Measurements from ENCODE around the gene LAYN. TPM values are rescaled to one million over a fixed set of nuclear protein-coding genes. Genes with fewer than 3 reads are reported as not detected.

Gene LAYN
- total and polyA plus RNA-seq, 9 of the 15 experiments (the other 6 are each of a cell fraction or from before 2014, with no cell fraction given): not detected

DNA sequence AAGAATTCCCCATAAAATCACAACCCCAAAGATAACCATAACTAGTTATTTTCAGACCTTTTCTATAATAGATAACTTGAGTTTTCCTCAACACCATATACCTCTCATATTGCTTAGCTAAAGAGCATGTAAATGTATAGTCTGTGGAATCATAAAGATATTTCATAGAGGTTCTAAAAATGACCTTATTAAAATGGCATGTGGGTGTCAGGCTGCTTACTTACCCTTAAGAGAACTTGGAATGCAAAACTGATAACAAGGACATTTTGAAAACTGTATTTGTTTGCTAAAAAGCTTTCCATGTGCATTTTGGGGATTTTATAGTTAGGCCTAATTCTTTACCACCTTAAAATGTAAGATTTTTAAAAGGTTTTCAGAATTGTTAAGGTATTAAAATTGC is 66.5 kb downstream of the LAYN start (continued):
- TF ChIP-seq, protein P1, sequence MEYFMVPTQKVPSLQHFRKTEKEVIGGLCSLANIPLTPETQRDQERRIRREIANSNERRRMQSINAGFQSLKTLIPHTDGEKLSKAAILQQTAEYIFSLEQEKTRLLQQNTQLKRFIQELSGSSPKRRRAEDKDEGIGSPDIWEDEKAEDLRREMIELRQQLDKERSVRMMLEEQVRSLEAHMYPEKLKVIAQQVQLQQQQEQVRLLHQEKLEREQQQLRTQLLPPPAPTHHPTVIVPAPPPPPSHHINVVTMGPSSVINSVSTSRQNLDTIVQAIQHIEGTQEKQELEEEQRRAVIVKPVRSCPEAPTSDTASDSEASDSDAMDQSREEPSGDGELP (CRISPR knock-in tag; IDR thresholded peaks at IDR 0.05; ENCODE audit: borderline replicate concordance): no peak
- no peak for TF ChIP-seq NRF1 (conservative IDR thresholded peaks at IDR 0.05 in 1 of 2, IDR thresholded peaks at IDR 0.05 in 1 of 2)
- TF ChIP-seq SIN3B (IDR thresholded peaks at IDR 0.05; ENCODE audit: low read depth): no peak
- TF ChIP-seq, protein P2, sequence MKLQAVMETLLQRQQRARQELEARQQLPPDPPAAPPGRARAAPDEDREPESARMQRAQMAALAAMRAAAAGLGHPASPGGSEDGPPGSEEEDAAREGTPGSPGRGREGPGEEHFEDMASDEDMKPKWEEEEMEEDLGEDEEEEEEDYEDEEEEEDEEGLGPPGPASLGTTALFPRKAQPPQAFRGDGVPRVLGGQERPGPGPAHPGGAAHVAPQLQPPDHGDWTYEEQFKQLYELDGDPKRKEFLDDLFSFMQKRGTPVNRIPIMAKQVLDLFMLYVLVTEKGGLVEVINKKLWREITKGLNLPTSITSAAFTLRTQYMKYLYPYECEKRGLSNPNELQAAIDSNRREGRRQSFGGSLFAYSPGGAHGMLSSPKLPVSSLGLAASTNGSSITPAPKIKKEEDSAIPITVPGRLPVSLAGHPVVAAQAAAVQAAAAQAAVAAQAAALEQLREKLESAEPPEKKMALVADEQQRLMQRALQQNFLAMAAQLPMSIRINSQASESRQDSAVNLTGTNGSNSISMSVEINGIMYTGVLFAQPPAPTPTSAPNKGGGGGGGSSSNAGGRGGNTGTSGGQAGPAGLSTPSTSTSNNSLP (IDR thresholded peaks at IDR 0.05; ENCODE audit: borderline replicate concordance, low read depth, low read length): no peak
- no peak for TF ChIP-seq ZFP36 (IDR thresholded peaks at IDR 0.05; ENCODE audit: low read depth, low read length, partially characterized antibody)
- TF ChIP-seq EGR1 (conservative IDR thresholded peaks at IDR 0.05): no peak
- no peak for TF ChIP-seq ZKSCAN8 (CRISPR knock-in tag; IDR thresholded peaks at IDR 0.05)
- TF ChIP-seq ZNF165 (CRISPR knock-in tag; IDR thresholded peaks at IDR 0.05; ENCODE audit: borderline replicate concordance): no peak

DNA sequence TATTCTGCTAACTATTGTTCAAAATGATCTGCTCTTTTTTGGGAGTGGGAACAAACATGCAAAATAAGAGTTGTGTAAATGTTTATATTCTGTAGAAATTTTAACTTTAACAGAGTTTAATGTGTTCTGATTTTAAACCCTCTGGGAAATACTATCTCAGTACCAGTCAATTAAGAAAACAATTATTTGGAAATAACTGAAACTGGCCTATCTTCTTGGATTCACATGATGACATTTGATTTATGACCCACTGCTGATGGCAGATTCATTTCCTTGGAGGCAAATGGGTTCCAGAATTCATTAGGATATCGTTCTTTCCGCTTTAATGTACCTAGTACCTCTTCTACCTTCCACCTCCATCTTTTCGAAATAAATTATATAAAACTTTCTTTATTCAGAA is 67.2 kb downstream of the LAYN start:
- H3K79me2 ChIP-seq (ENCODE audit: control insufficient read depth, insufficient read depth, low read length): peaks cover 48% of the 10 kb centered on the region
- CTCF ChIA-PET (ENCODE audit: low intra/inter-chr PET ratio): no interaction called here
- TF ChIP-seq RFX7 (CRISPR knock-in tag; IDR thresholded peaks at IDR 0.05) (no peak), ZNF282 (CRISPR knock-in tag; IDR thresholded peaks at IDR 0.05) (no peak), POLR2AphosphoS2 (IDR thresholded peaks at IDR 0.05; ENCODE audit: low read length) (no peak)
- TF ChIP-seq, protein P3, sequence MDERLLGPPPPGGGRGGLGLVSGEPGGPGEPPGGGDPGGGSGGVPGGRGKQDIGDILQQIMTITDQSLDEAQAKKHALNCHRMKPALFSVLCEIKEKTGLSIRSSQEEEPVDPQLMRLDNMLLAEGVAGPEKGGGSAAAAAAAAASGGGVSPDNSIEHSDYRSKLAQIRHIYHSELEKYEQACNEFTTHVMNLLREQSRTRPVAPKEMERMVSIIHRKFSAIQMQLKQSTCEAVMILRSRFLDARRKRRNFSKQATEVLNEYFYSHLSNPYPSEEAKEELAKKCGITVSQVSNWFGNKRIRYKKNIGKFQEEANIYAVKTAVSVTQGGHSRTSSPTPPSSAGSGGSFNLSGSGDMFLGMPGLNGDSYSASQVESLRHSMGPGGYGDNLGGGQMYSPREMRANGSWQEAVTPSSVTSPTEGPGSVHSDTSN (CRISPR knock-in tag; IDR thresholded peaks at IDR 0.05; ENCODE audit: low read depth): no peak; the same call in 1 of the 2 replicates
- TF ChIP-seq, protein P3 (tag; conservative IDR thresholded peaks at IDR 0.05; ENCODE audit: low read depth): peak; percentile 89
- TF ChIP-seq, protein P4, sequence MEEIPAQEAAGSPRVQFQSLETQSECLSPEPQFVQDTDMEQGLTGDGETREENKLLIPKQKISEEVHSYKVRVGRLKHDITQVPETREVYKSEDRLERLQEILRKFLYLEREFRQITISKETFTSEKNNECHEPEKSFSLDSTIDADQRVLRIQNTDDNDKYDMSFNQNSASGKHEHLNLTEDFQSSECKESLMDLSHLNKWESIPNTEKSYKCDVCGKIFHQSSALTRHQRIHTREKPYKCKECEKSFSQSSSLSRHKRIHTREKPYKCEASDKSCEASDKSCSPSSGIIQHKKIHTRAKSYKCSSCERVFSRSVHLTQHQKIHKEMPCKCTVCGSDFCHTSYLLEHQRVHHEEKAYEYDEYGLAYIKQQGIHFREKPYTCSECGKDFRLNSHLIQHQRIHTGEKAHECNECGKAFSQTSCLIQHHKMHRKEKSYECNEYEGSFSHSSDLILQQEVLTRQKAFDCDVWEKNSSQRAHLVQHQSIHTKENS (CRISPR knock-in tag; IDR thresholded peaks at IDR 0.05): no peak

More for the DNA sequence above, 67.2 kb downstream of the LAYN start:
- in situ Hi-C loops (cut with MboI) (loop anchor here (10.0 kb wide), 2 partner anchors 367 to 617 kb away; partner anchors contain the start of gene PTS), intact Hi-C loops (cut with micrococcal nuclease) (loop anchor here (10.0 kb wide), 2 partner anchors 377 to 677 kb away; no protein-coding TSS in a partner anchor)
- WGBS (ENCODE audit: insufficient coverage, low coverage, missing lambda C conversion rate): 67% methylated on average over 3 of the region's 3 CpGs
- H3K9me3 ChIP-seq (replicated peaks; ENCODE audit: control insufficient read depth, insufficient read depth, low read depth, low read length): no peaks in the 10 kb centered on the region
- H3K27me3 ChIP-seq (ENCODE audit: control insufficient read depth in 2 of 2, insufficient read depth in 2 of 2, low read length in 2 of 2): no peaks in the 10 kb centered on the region
- POLR2A ChIA-PET: no interaction called here
- no peak overlapping the region for H3K9ac ChIP-seq (ENCODE audit: insufficient read depth in 1 of 2, low read depth in 2 of 2, low read length in 2 of 2)
- H3K27ac ChIP-seq (ENCODE audit: extremely low read depth, low read depth, low read length): no peak overlapping the region
- no TSS peak for BruUV-seq (replicated peaks)
- peaks cover 5 to 6% of the 10 kb centered on the region in 2 experiments; a peak in 4 of 5 replicates for H3K4me1 ChIP-seq (replicated peaks in 1 of 2; ENCODE audit: control insufficient read depth in 2 of 2, insufficient read depth in 2 of 2, low read length in 2 of 2)
- ATAC-seq (no peak), DNase-seq (ENCODE audit: extremely low read depth in 1 of 4, low spot score in 3 of 4) (no peak), FAIRE-seq (no peak)
- 0 out of 2 replicates have a peak, but pooled peaks cover 4% of the 10 kb centered on the region for H4K20me1 ChIP-seq (replicated peaks; ENCODE audit: control insufficient read depth, insufficient read depth, low read length)
- no peaks in the 10 kb centered on the region for H3K9me1 ChIP-seq (ENCODE audit: control insufficient read depth, insufficient read depth, low read length)
- H3K4me3 ChIP-seq: no peak overlapping the region
- H3K36me3 ChIP-seq (ENCODE audit: control insufficient read depth, insufficient read depth, low read length): no peaks in the 10 kb centered on the region
- H3K4me2 ChIP-seq (ENCODE audit: insufficient read depth, low read length): no peak overlapping the region
- H2AFZ ChIP-seq (ENCODE audit: low read depth, low read length): no peak overlapping the region

All from K562 (cell line).